G401.6 (cell line): ENCODE measurements around the gene ASTN2.

ENCODE experiments used
- FAIRE-seq: peaks from 2 replicates; lab custom pipeline; 2012; peaks lifted over from hg19 to GRCh38; lab: Jason Lieb, UNC

Gene ASTN2

GRCh38 chr9:117164512-117164911, 250.3 kb downstream of the ASTN2 start:
- FAIRE-seq: no peak

- no peak for FAIRE-seq
These were observed 254.6 kb downstream of the ASTN2 start for GRCh38 chr9:117160254-117160653.

- no peak for FAIRE-seq
These were observed 257.9 kb downstream of the ASTN2 start for GRCh38 chr9:117156771-117157535.

- FAIRE-seq: no peak
These were observed 258.6 kb downstream of the ASTN2 start for GRCh38 chr9:117156144-117156688.

GRCh38 chr9:117153021-117153420, 261.8 kb downstream of the ASTN2 start:
- no peak for FAIRE-seq

- no peak for FAIRE-seq
These were observed 263.1 kb downstream of the ASTN2 start for GRCh38 chr9:117151716-117152115.

GRCh38 chr9:117149996-117150395, 264.9 kb downstream of the ASTN2 start:
- no peak for FAIRE-seq

GRCh38 chr9:117145811-117146490, 268.9 kb downstream of the ASTN2 start:
- no peak for FAIRE-seq

GRCh38 chr9:117145081-117145480, 269.8 kb downstream of the ASTN2 start:
- no peak for FAIRE-seq

- FAIRE-seq: no peak
These were observed 276.6 kb downstream of the ASTN2 start for GRCh38 chr9:117138231-117138630.

GRCh38 chr9:117136461-117136860, 278.4 kb downstream of the ASTN2 start:
- FAIRE-seq: no peak

GRCh38 chr9:117135501-117136098, 279.3 kb downstream of the ASTN2 start:
- FAIRE-seq: no peak

GRCh38 chr9:117134826-117135500, 279.9 kb downstream of the ASTN2 start:
- no peak for FAIRE-seq

GRCh38 chr9:117126871-117127270, 288.0 kb downstream of the ASTN2 start:
- no peak for FAIRE-seq

- FAIRE-seq: no peak
These were observed 289.3 kb downstream of the ASTN2 start for GRCh38 chr9:117125531-117125930.

- FAIRE-seq: no peak
These were observed 291.1 kb downstream of the ASTN2 start for GRCh38 chr9:117123729-117124128.

- no peak for FAIRE-seq
These were observed 291.9 kb downstream of the ASTN2 start for GRCh38 chr9:117122953-117123352.

GRCh38 chr9:117122102-117122501, 292.8 kb downstream of the ASTN2 start:
- no peak for FAIRE-seq

GRCh38 chr9:117121316-117121715, 293.5 kb downstream of the ASTN2 start:
- no peak for FAIRE-seq

- no peak for FAIRE-seq
These were observed 294.8 kb downstream of the ASTN2 start for GRCh38 chr9:117120061-117120460.

- no peak for FAIRE-seq
These were observed 298.8 kb downstream of the ASTN2 start for GRCh38 chr9:117116084-117116483.

GRCh38 chr9:117114768-117115167, 300.1 kb downstream of the ASTN2 start:
- no peak for FAIRE-seq
